Right lobe of liver (tissue), 4 donors: ENCODE results near the gene OR4B1.

ENCODE experiments used
- POLR2A ChIP-seq: fragments of 450-650 bp; IDR thresholded peaks from one replicate; pipeline ENCODE4 v1.6.1; 2017; ENCODE audit warnings: antibody characterized with exemption, mild to moderate bottlenecking
- TF ChIP-seq, protein P1 (sequence below), 4 donors: fragments of 200-600 bp in 3 of 4; fragments of 450-650 bp in 1 of 4; IDR thresholded peaks; one replicate each; pipeline versions ENCODE4 v1.5.1 to v1.8.0; 2016 to 2022; ENCODE audit warnings: antibody characterized with exemption in 4 of 4, mild to moderate bottlenecking in 2 of 4
- donor health status: DM: no; HTN: no; CAD: no.
- donor health status: DM: no; HTN: no; CAD: no.
- donor health status: DM: no; HTN: yes; CAD: no.

GRCh38 chr11:48169259-48169658 is 47.4 kb upstream of the OR4B1 start:
- TF ChIP-seq, protein P1, sequence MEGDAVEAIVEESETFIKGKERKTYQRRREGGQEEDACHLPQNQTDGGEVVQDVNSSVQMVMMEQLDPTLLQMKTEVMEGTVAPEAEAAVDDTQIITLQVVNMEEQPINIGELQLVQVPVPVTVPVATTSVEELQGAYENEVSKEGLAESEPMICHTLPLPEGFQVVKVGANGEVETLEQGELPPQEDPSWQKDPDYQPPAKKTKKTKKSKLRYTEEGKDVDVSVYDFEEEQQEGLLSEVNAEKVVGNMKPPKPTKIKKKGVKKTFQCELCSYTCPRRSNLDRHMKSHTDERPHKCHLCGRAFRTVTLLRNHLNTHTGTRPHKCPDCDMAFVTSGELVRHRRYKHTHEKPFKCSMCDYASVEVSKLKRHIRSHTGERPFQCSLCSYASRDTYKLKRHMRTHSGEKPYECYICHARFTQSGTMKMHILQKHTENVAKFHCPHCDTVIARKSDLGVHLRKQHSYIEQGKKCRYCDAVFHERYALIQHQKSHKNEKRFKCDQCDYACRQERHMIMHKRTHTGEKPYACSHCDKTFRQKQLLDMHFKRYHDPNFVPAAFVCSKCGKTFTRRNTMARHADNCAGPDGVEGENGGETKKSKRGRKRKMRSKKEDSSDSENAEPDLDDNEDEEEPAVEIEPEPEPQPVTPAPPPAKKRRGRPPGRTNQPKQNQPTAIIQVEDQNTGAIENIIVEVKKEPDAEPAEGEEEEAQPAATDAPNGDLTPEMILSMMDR (IDR thresholded peaks at IDR 0.05) = no peak
- TF ChIP-seq POLR2A = no peak
